Measurements from ENCODE around the gene GATAD2A. TPM values are rescaled to one million over a fixed set of nuclear protein-coding genes. Genes with fewer than 3 reads are reported as not detected.

Gene GATAD2A
- total RNA-seq, 2 donors from 2014 or later = 41.7 to 138 TPM

DNA sequence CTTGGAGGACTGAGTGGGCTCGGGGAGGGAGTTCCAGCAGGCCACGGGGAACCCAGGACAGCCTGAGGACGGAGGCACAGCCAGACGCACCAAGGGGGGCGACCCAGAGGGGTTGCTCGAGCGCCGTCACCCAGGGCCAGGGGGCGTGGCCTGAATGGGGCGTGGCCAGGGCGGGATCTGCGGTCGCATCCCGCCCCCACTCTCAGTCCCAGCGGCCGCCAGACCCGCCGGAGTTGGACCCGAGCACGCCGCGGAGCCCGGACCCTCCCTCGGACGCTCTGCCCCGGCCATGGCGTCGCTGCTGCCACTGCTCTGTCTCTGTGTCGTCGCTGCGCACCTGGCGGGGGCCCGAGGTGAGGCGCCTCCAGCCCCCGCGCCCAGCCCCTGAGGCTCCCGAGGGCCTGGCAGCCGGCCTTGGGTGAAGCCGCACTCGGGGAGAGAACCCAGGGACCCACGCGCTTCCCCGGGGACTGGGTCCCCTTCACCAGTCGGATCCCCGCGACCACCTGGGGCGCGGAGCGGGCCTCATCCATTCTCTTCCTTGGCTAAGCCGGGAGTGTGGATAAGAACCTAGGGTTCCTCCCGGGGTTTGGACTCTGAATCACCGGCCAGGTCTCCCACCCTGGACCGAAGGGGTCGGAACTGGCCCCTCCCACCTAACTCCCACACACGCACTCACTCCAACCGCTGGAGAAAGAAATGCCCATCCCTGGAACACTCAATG is 132.7 kb downstream of the GATAD2A start, which contains the start of gene CILP2:
Gene CILP2 (plus strand): TSS at position 205 of the 724 bp plus-strand sequence. CDS start 85 bp downstream, at position 290.
- TF ChIP-seq POLR2AphosphoS5 (IDR thresholded peaks at IDR 0.05) = no peak
- TF ChIP-seq POLR2A (IDR thresholded peaks at IDR 0.05) = no peak
- TF ChIP-seq, protein P1, sequence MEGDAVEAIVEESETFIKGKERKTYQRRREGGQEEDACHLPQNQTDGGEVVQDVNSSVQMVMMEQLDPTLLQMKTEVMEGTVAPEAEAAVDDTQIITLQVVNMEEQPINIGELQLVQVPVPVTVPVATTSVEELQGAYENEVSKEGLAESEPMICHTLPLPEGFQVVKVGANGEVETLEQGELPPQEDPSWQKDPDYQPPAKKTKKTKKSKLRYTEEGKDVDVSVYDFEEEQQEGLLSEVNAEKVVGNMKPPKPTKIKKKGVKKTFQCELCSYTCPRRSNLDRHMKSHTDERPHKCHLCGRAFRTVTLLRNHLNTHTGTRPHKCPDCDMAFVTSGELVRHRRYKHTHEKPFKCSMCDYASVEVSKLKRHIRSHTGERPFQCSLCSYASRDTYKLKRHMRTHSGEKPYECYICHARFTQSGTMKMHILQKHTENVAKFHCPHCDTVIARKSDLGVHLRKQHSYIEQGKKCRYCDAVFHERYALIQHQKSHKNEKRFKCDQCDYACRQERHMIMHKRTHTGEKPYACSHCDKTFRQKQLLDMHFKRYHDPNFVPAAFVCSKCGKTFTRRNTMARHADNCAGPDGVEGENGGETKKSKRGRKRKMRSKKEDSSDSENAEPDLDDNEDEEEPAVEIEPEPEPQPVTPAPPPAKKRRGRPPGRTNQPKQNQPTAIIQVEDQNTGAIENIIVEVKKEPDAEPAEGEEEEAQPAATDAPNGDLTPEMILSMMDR (IDR thresholded peaks at IDR 0.05) = no peak
- peak within 1 kb of the TSS; percentile 15 to 27 for H3K4me3 ChIP-seq
- no peak for DNase-seq (ENCODE audit: low spot score)
- 2% methylated on average over 54 of the region's 56 CpGs for WGBS
- peaks cover 6% of the 10 kb centered on the region for H3K27me3 ChIP-seq (replicated peaks; ENCODE audit: insufficient read depth)
- H3K4me1 ChIP-seq (replicated peaks) = peaks cover 8% of the 10 kb centered on the region
- no peaks in the 10 kb centered on the region for H3K36me3 ChIP-seq
- H3K27ac ChIP-seq = no peak within 1 kb of the TSS
- no peaks in the 10 kb centered on the region for H3K9me3 ChIP-seq
- intact Hi-C loops (cut with DNase I) = no loop called here

DNA sequence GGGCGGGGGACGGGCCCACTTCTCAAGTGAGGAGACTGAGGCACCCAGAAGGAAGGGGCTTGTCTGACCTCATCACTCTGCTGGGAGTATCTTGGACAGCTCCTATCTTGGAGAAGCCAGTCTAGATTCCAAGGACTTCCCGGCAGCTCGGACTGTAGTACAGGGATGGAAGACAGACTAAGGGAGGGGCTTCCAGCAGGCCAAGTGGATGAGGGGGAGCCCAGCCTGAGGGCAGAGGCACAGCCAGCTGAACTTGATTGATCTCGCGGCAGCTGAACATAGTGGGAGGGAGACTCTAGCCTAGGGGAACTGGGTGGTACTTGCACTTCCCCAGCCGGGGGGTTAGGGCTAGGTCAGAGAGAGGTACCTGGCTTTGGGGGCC is 133.3 kb downstream of the GATAD2A start:
- Histone ChIP-seq H3K4me1 (replicated peaks) (peaks cover 8% of the 10 kb centered on the region), H3K9me3 (no peaks in the 10 kb centered on the region), H3K36me3 (no peaks in the 10 kb centered on the region), H3K27ac (no peak overlapping the region), H3K27me3 (replicated peaks; ENCODE audit: insufficient read depth) (peaks cover 6% of the 10 kb centered on the region), H3K4me3 (no peak overlapping the region)
- TF ChIP-seq POLR2AphosphoS5 (IDR thresholded peaks at IDR 0.05) = no peak
- TF ChIP-seq, protein P1 (IDR thresholded peaks at IDR 0.05) = no peak
- TF ChIP-seq POLR2A (IDR thresholded peaks at IDR 0.05) = no peak
- WGBS = 27% methylated on average over 7 of the region's 7 CpGs
- intact Hi-C loops (cut with DNase I) = no loop called here
- DNase-seq (ENCODE audit: low spot score) = no peak

DNA sequence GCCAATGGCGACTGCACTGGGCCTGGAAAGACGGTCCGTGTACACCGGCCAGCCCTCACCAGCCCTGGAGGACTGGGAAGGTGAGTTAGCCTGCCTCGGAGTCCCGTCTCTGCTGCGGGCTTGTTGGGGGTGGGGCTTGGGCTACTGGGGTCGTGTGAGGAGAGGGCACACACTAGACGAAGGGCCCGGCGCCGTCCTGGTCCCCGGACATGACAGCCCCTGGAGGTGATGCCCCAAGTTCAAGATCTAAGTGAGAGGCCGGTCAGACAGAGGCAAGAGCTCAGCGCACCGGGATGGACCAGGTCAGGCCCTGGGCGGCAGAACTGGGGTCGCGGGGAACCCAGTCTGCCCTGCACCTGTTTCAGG is 134.2 kb downstream of the GATAD2A start:
- 50% methylated on average over 19 of the region's 19 CpGs for WGBS
- no peaks in the 10 kb centered on the region for H3K36me3 ChIP-seq
- H3K4me3 ChIP-seq = no peak overlapping the region
- H3K4me1 ChIP-seq (replicated peaks) = peaks cover 8% of the 10 kb centered on the region
- no peaks in the 10 kb centered on the region for H3K9me3 ChIP-seq
- DNase-seq (ENCODE audit: low spot score) = no peak
- TF ChIP-seq, protein P1 (IDR thresholded peaks at IDR 0.05) = no peak
- TF ChIP-seq POLR2A (IDR thresholded peaks at IDR 0.05) (no peak), POLR2AphosphoS5 (IDR thresholded peaks at IDR 0.05) (no peak)
- intact Hi-C loops (cut with DNase I) = no loop called here
- H3K27ac ChIP-seq = no peak overlapping the region
- peaks cover 6% of the 10 kb centered on the region for H3K27me3 ChIP-seq (replicated peaks; ENCODE audit: insufficient read depth)

DNA sequence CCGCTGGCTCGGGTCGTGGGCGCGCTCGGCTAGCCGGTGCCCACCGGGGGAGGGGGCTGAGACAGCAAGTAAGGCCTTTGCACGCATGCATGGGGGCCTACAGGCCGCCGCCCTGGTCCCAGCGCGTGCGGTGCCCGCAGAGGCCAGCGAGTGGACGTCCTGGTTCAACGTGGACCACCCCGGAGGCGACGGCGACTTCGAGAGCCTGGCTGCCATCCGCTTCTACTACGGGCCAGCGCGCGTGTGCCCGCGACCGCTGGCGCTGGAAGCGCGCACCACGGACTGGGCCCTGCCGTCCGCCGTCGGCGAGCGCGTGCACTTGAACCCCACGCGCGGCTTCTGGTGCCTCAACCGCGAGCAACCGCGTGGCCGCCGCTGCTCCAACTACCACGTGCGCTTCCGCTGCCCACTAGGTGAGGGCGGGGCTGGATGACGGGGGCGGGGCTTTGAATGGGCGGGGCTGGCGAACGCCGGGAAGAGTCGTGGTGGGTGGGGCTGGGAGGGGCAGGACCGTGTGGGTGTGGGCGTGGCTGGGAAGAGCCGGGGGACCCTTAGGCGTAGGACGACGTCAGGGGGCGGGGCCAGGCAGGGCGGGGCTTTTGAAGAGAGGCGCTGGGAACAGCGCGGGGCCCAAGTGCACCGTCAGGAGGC is 134.7 kb downstream of the GATAD2A start:
- TF ChIP-seq, protein P1 (IDR thresholded peaks at IDR 0.05) = no peak
- TF ChIP-seq POLR2AphosphoS5 (IDR thresholded peaks at IDR 0.05) = no peak
- no peak for TF ChIP-seq POLR2A (IDR thresholded peaks at IDR 0.05)
- intact Hi-C loops (cut with DNase I) = no loop called here
- H3K9me3 ChIP-seq = no peaks in the 10 kb centered on the region

More for the DNA sequence above, 134.7 kb downstream of the GATAD2A start:
- peak; percentile 53 for DNase-seq (ENCODE audit: low spot score)
- Histone ChIP-seq H3K4me1 (replicated peaks) (peaks cover 8% of the 10 kb centered on the region), H3K4me3 (no peak overlapping the region), H3K27ac (no peak overlapping the region), H3K27me3 (replicated peaks; ENCODE audit: insufficient read depth) (peaks cover 6% of the 10 kb centered on the region), H3K36me3 (no peaks in the 10 kb centered on the region)
- 15% methylated on average over 45 of the region's 74 CpGs for WGBS

All from prostate gland (tissue), 2 donors.